Adrenal gland (tissue), 12 donors: Measurements from ENCODE around the gene GUCY1A1. TPM values are rescaled to one million over a fixed set of nuclear protein-coding genes. Genes with fewer than 3 reads are reported as not detected.

Experiments used
- DNase-seq, 7 donors: peaks; one replicate each; pipeline ENCODE4 v3.0.0-alpha.2; 2019 to 2020
- H3K27ac ChIP-seq, 5 donors: fragments of 200-600 bp; sonication (generic) in 4 of 5; 1 replicate in 3 of 5; 2 replicates in 2 of 5; pipeline versions ENCODE4 v1.5.1 to v1.8.0; 2016 to 2020; ENCODE audit warnings: mild to moderate bottlenecking in 1 of 5
- H3K27me3 ChIP-seq: fragments of 200-600 bp; 2 replicates; pipeline ENCODE4 v1.8.0; 2021
- H3K36me3 ChIP-seq, 2 donors: fragments of 200-600 bp; replicated peaks in 1 of 2; 1 replicate in 1 of 2; 2 replicates in 1 of 2; pipeline versions ENCODE4 v1.5.1 to v1.8.0; 2018 to 2022
- H3K4me1 ChIP-seq, 2 donors: fragments of 200-600 bp; replicated peaks in 1 of 2; 1 replicate in 1 of 2; 2 replicates in 1 of 2; pipeline versions ENCODE4 v1.5.1 to v1.8.0; 2018 to 2021
- H3K4me3 ChIP-seq, 4 donors: fragments of 200-600 bp; sonication (generic) in 3 of 4; one replicate each; pipeline ENCODE4 v1.5.1; 2016 to 2018
- H3K9me3 ChIP-seq, 3 donors: fragments of 200-600 bp; sonication (generic) in 1 of 3; replicated peaks in 1 of 3; 1 replicate in 2 of 3; 2 replicates in 1 of 3; pipeline versions ENCODE4 v1.5.1 to v1.8.0; 2016 to 2021
- POLR2A ChIP-seq, 2 donors: fragments of 450-650 bp; IDR thresholded peaks; one replicate each; pipeline ENCODE4 v1.6.1; 2017; ENCODE audit warnings: antibody characterized with exemption in 2 of 2, mild to moderate bottlenecking in 2 of 2, moderate library complexity in 1 of 2
- WGBS, 4 donors: extraction: QIAGEN DNeasy Blood & Tissue Kit in 2 of 4; methylation state at CpG; one replicate each; pipeline versions ENCODE4 v1.1.5 to v1.1.7; 2013 to 2017; 5-methylcytosine and 5-hydroxymethylcytosine counted together
- intact Hi-C, 2 donors: fragments of 100-400 bp; cut with DNase I; formaldehyde crosslinking; loops; one replicate each; pipeline versions ENCODE4 v1.14.1 to v1.15.0; 2022 to 2023
- polyA plus RNA-seq, 3 donors: library from polyadenylated mRNA; stranded (reverse); fragments of 200-250 nt in 2 of 3; fragments of 350-450 nt in 1 of 3; fragmentation: Illumina TruSeq in 1 of 3; extraction: RNeasy Lipid Tissue Mini Kit (QIAGEN cat#74804) in 1 of 3; gene quantifications; one replicate each; pipeline ENCODE4 v1.2.3, GENCODE V29; 2013 to 2014
- total RNA-seq, 9 donors: library from RNA; depleted of rRNA in 4 of 9; stranded (reverse); fragments of >200 nt in 4 of 9; fragments of 120-200 nt in 1 of 9; fragmentation: NEBNext Ultra II Directional in 1 of 9; extraction: Animal tissue kit (Norgen Biotek cat#: 25700) in 1 of 9; gene quantifications; one replicate each; pipeline versions ENCODE4 v1.1.0 to v1.2.4, GENCODE V29; 2013 to 2023
- TF ChIP-seq, protein P1 (sequence below), 6 experiments: fragments of 450-650 bp in 4 of 6; fragments of 200-600 bp in 2 of 6; sonication (generic) in 1 of 6; IDR thresholded peaks; 1 replicate in 5 of 6; 2 replicates in 1 of 6; pipeline versions ENCODE4 v1.5.1 to v1.8.0; 2016 to 2021; ENCODE audit warnings: antibody characterized with exemption in 6 of 6, mild to moderate bottlenecking in 2 of 6, moderate library complexity in 1 of 6
- donor health status: healthy with polysubstance abuse.
- donor health status: Bipolar disorder and iron deficiency.
- donor health status: DM: yes; HTN: yes; CAD: no.
- donor health status: DM: no; HTN: no; CAD: no.
- donor health status: DM: no; HTN: no; CAD: no.
- donor health status: DM: yes; HTN: yes; CAD: no.

The GUCY1A1 gene
- total and polyA plus RNA-seq, 12 donors: 2.3 to 17.1 (median 10.3) TPM

DNA sequence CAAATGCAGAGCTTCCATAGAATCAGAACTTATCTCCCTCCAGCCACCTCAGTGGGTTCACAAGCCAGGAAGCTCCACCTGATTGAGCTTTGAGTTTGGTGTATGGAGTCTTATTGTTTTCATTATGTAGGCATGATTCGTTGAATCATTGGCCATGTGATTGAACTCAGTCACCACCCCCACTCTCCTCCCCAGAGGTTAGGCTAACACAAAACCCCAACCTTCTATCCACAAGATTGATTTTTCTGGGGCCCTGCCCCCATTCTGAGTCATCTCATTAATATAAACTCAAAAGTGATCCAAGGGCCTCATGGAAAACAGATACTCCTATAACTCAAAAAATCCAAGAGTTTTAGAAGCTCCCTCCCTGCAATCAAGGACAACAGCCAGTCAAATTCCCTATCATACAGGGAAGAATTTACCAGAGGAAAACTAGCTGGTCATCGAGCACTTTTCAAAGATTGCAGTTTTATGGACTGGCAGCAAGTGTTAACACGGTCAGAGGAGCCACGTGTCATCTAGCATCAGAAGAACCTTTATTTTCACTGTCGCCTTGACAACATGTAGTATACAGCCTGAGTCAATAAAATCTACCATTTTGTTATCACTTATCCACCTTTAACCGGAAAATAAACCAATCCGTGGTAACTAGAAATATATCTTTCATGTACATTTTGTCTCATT, 56.3 kb downstream of the GUCY1A1 start:
- WGBS, 4 donors: 75 to 80% (median 79%) methylated on average over 7 of the region's 7 CpGs
- no peaks in the 10 kb centered on the region for H3K36me3 ChIP-seq

DNA sequence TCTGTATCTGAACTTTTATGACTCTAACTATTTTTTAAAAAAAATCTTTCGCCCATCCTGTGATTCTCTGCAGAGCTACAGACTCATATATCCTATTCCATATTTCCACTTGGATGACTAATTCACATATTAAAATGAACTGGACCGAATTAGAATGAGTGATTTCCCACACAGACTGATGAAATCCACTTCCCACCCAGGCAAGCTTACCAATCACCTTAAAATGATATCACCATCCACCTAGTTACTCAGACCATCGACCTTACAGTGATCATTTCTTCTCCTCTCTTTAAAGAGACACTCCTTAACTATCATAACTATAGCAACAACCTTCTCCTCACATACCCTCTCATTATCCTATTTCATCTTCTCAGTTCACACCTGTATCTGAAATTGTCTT, 58.1 kb downstream of the GUCY1A1 start:
- intact Hi-C loops: no loop called here
- Histone ChIP-seq H3K9me3 (no peaks in the 10 kb centered on the region), H3K27ac (no peak overlapping the region), H3K36me3 (no peaks in the 10 kb centered on the region), H3K27me3 (no peaks in the 10 kb centered on the region), H3K4me3 (no peak overlapping the region), H3K4me1 (no peaks in the 10 kb centered on the region)
- no peak for DNase-seq
- 46 to 71% (median 59%) methylated on average over 3 of the region's 3 CpGs for WGBS, 4 donors
- no peak for TF ChIP-seq POLR2A (IDR thresholded peaks at IDR 0.05)
- TF ChIP-seq, protein P1, sequence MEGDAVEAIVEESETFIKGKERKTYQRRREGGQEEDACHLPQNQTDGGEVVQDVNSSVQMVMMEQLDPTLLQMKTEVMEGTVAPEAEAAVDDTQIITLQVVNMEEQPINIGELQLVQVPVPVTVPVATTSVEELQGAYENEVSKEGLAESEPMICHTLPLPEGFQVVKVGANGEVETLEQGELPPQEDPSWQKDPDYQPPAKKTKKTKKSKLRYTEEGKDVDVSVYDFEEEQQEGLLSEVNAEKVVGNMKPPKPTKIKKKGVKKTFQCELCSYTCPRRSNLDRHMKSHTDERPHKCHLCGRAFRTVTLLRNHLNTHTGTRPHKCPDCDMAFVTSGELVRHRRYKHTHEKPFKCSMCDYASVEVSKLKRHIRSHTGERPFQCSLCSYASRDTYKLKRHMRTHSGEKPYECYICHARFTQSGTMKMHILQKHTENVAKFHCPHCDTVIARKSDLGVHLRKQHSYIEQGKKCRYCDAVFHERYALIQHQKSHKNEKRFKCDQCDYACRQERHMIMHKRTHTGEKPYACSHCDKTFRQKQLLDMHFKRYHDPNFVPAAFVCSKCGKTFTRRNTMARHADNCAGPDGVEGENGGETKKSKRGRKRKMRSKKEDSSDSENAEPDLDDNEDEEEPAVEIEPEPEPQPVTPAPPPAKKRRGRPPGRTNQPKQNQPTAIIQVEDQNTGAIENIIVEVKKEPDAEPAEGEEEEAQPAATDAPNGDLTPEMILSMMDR (IDR thresholded peaks at IDR 0.05): no peak

More for the DNA sequence above, 56.3 kb downstream of the GUCY1A1 start:
- H3K9me3 ChIP-seq: no peaks in the 10 kb centered on the region
- no peak overlapping the region for H3K4me3 ChIP-seq
- intact Hi-C loops: no loop called here
- DNase-seq: no peak
- H3K27ac ChIP-seq: no peak overlapping the region
- H3K27me3 ChIP-seq: no peaks in the 10 kb centered on the region
- TF ChIP-seq, protein P1 (IDR thresholded peaks at IDR 0.05): no peak
- no peak for TF ChIP-seq POLR2A (IDR thresholded peaks at IDR 0.05)
- no peaks in the 10 kb centered on the region for H3K4me1 ChIP-seq

DNA sequence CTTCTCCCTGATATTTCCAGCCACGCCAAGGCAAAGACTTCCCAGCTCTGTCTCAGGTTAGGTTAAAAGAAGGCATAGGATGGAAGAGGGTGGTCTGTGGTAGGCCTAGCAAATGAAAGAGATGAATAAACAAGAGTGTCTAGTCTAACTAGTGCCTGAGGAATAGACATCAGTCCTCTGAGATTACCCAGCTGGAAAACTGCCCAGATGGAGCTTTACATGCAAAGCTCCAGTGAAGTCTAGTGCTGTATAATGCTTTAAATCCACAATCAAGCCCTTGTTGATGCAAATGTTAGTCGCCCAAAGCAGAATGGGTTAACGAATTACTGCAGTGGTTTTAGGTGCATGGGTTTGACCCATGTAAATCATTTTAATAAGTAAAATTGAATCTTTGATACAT, 67.4 kb downstream of the GUCY1A1 start:
- no peaks in the 10 kb centered on the region for H3K36me3 ChIP-seq
- 45 to 80% (median 59%) methylated on average over 3 of the region's 3 CpGs for WGBS, 4 donors
- H3K27ac ChIP-seq: no peak overlapping the region
- DNase-seq: no peak
- TF ChIP-seq, protein P1 (IDR thresholded peaks at IDR 0.05): no peak
- no peak for TF ChIP-seq POLR2A (IDR thresholded peaks at IDR 0.05)
- no peaks in the 10 kb centered on the region for H3K27me3 ChIP-seq
- H3K9me3 ChIP-seq: no peaks in the 10 kb centered on the region
- no peak overlapping the region for H3K4me3 ChIP-seq
- no peaks in the 10 kb centered on the region for H3K4me1 ChIP-seq
- intact Hi-C loops: no loop called here

DNA sequence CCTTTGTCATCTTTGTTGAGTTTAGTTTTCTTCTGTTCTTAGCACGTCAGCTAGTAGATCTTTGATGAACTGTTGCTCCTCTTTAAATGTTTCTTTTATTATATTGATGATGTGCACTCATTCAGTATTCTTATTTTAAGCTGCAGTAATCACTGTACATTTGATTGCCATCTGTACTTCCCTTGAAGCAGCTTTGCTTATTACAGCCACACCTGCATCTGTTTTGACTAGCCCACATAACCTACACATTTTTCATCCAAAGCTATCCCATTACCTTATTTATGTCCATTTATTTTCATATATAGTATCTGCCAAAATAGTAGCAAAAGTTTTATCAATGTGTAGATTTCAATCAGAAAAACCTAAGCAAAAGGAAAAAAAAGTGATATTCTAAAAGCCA, 68.3 kb downstream of the GUCY1A1 start:
- TF ChIP-seq, protein P1 (IDR thresholded peaks at IDR 0.05): no peak
- TF ChIP-seq POLR2A (IDR thresholded peaks at IDR 0.05): no peak
- no peak overlapping the region for H3K4me3 ChIP-seq
- H3K36me3 ChIP-seq: no peaks in the 10 kb centered on the region
- intact Hi-C loops: no loop called here
- DNase-seq: no peak
- 44 to 78% (median 54%) methylated on average over 1 of the region's 1 CpG for WGBS, 4 donors
- no peaks in the 10 kb centered on the region for H3K9me3 ChIP-seq
- H3K27ac ChIP-seq: no peak overlapping the region
- no peaks in the 10 kb centered on the region for H3K4me1 ChIP-seq
- H3K27me3 ChIP-seq: no peaks in the 10 kb centered on the region
